GM19372 (cell line): ENCODE data around the gene OSBP2.
"Not testable (repeated sequence)": the region's sequence is repeated elsewhere in the genome, so short reads cannot be mapped to it uniquely, and the experiment has no call there.

Source experiments
- ATAC-seq: cut with Tn5 transposase; IDR thresholded peaks from one replicate; pipeline ENCODE4 v1.9.1; 2021; ENCODE audit warnings: mild to moderate bottlenecking, low read depth, moderate library complexity; ENCODE audit not compliant: unreplicated experiment

The OSBP2 gene

GRCh38 chr22:30717331-30717921, 22.8 kb downstream of the OSBP2 start:
- no peak for ATAC-seq

DNA sequence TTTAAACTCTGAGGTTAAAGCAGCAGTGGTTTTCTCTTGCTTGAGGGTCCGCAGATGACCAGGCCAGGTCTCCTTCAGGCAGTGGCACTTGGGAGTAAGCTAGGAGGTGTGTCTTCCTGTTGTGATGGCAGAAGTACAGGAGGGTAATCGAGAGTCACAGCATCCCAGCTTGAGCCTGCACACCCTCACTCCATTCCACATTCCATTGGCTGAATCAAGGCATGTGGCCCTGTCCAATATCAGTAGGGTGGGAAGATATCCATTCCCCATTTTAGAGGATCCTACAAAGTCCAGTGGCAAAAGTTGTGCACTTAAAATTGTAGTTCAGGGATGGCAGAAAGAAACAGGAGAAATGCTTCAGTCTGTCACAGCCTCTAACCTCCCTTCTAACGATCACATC, 23.3 kb downstream of the OSBP2 start:
- ATAC-seq, result no peak

DNA sequence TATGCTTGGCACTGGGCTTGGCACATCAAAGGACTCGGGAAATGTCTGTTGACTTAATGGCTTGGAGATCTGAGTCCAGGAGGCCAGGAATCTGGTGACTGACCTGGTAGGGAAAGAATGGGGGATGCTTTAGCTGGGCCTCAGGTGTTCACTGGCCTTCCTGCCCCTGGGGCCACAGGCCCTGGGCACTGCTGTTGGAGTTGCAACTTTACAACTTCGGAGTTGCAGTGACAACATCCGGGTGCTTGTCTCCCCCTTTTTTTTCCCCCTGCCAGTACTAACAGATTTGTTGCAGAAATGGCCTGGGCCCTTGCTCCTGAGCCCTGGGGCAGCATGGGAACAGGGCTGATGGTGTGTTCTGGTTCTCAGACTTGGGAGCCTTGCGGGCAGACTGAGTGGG, 23.8 kb downstream of the OSBP2 start:
- ATAC-seq, result no peak

DNA sequence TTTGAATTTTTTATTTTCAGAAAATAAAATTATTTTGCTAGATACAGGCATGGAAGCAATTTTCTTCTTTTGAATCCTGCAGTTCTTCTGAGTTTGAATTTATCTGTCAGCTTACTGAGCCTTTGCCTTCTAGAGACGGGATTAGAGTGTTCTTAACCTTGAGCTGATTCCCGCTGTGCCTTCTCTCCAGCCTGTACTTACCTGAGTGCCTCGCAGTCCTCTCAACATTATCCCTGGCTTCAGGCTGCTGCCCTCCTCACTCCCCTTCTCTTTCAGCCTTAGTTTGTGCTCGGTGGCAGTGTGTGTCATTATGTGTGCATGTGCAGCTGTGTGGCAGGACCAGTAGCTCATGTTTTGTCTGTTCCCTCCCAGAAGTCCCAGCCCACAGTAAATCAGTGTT, 24.3 kb downstream of the OSBP2 start:
- no peak for ATAC-seq

- no peak for ATAC-seq
Observed at GRCh38 chr22:30720263-30720837, 25.7 kb downstream of the OSBP2 start.

DNA sequence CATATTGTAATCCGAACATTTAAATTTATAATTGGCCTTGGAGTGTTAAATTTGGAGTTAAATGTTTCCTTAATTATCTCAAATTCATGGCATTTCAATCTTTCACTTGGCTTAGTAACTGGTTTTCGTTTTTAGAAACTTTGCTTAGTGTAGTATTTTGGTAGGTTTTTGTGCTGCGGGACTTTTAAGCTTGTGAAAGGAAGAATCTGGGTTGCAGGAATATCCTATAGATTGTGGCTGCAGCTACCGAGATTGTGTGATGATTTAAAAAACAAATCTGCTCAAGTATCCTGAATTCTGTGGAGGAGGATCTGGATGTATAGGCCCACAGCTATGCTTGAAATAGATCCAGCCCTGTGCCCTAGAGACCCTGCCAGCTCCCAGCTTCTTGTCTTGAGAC, 27.1 kb downstream of the OSBP2 start:
- no peak for ATAC-seq

GRCh38 chr22:30728826-30729225, 34.2 kb downstream of the OSBP2 start:
- no peak for ATAC-seq

DNA sequence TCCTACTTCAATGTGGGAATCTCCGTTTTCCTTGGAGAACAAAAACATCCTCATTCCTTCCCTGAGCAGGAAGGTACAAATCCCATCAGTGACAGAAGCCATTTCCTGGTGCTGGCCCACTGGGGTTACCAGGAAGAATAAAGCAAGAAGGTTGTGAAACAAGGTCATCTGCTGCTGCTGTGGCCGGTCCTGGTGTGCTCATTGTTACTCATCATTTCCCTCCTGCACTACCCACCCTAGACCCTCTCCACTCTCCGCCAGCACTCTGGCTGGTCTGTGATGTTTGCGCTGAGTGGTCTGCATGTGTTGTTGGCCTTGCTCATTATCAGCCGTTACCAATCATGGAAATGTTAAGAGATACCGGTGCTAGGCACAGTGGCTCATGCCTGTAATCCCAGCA, 37.0 kb downstream of the OSBP2 start:
- no peak for ATAC-seq

DNA sequence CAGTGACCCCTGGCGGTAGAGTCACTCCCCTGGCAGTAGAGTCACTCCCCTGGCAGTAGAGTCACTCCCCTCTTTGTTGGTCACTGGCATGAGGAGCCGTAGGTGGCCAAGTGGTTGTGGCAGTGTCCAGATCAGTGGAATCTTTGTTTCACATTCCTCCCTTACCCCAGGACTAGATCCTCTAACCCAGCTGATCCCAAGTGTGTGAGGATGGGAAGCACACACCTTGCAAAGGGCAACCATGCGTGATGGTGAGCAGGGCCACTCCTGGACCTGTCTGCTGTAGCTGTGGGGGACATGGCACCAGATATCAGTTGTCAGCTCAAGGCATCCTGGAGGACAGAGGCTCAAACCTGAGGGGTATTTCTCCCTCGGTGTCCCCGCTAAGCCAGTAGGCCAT, 37.8 kb downstream of the OSBP2 start:
- ATAC-seq, result no peak

- no peak for ATAC-seq
Observed at GRCh38 chr22:30733181-30733631, 38.5 kb downstream of the OSBP2 start.

DNA sequence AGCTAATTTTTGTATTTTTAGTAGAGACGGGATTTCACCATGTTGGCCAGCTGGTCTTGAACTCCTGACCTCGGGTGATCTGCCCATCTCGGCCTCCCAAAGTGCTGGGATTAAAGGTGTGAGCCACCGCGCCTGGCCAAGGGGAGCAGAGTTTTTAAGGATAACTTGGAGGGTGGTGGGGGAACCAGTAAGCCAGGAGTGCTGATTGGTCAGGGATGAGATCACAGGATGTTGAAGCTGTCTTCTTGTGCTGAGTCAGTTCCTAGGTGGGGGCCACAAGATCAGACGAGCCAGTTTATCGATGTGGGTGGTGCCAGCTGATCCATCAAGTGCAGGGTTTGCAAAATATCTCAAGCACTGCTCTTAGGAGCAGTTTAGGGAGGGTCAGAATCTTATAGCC, 45.3 kb downstream of the OSBP2 start:
- ATAC-seq, result not testable (repeated sequence)

- ATAC-seq, result not testable (repeated sequence)
Observed at GRCh38 chr22:30740511-30740910, 45.8 kb downstream of the OSBP2 start.

DNA sequence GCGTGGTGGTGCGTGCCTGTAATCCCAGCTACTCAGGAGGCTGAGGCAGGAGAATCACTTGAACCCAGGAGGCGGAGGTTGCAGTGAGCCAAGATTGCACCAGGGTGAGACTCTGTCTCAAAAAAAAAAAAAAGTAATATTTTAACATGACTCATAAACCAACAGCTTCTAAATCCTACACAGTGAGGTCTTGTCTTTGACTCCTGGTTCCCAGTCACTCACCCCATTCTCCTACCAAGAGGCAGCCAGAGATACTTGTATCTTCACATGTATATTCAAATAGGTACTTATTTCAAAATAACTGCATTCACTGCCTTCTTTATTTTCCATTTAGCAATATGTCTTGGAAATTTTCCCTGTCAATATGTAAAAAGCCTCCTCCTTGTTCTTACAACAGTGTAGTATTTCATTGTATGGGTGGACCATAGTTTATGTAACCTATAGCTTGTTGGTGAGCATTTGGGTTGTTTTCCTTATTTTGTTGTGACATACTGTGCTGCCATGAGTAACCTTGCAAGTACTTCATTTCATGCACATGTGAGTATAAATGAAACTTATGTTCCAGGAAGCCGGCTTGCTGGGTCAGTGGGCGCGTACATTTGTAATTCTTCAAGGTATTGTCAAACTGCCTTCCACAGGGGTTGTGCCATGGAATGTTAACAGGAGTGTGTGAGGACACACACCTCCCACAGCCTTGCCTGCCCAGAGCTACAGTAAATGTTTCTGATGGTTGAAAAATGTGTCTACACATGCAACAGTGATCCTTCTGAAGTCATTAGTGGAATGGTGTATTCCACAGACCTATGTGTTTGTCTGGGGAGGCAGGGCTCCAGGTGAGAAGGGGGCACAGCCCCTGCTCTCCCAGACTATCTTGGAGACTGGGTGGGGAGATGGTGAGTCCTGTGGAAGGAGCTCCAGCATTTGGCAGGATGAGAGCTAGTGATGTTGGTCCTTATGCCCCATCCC, 47.9 kb downstream of the OSBP2 start:
- no peak for ATAC-seq

DNA sequence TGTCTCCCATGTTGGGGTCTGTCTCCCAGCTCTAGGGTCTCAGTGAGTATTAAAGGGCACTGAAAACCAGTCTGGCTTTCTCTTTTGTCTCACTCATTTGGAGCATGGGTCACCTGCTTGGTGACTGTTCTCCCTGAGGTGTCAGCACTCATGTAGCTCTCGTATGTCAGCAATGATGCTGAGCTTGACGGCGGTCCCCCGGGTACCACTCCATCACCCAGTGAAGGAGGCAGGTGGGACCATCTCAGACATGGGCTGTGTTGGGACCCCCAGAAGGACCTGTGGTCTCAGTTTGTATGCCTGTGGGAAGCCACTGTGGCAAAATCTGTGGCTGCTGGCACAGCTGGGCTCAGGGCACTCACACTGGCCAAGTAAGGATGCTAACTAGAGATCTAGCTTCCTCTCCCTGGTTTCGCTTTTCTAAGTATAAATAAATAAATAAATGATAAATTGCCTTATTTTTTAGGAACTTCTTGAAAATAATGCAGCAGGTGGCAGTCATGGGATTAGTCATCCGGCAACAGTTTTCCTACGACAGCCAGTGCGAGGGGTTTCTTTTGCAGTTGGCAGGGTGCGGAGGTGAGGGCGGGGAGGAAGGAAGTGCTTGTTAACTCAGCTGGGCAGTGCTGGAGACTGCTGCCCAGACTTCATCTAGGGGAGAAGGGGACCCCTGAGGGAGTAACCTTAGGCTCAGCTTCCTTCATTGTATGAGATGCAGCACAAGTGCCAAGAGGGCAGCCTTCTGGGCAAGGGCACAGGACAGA, 48.8 kb downstream of the OSBP2 start:
- no peak for ATAC-seq

DNA sequence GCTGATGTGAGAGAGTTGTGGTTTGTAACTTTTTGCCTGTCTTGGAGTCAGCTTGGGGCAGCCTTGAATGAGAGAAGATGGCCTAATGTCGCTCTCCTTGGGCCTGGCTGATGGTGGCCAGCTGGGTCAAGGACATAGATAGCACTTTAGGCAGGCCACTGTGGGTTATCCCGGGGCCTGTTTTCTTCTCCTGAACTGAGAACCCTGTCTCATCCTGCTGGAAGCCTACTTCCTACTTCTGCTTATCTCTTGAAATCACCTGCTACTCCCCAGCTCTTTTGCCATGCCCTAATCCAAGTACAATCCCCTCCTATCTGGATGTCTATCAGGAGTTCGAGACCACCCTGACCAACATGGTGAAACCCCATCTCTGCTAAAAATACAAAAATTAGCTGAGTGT, 49.5 kb downstream of the OSBP2 start:
- no peak for ATAC-seq

DNA sequence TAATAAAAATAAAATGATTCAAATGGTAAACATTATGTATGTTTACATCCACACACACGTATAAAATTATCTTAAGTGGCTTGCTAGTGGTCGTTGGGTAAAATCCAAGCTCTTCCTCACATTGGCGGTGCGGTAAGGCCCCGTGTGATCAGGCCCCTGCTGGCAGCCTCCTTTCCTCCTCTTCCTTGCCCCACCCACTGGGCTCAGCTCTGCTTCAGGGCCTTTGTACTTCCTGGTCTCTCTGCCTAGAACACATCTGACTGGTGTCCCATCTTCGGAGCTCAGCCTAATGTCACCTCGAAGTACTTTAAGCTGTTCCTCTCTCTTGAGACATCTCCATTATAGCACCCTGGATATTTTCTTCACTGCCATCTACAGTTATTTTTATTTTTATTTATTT, 52.8 kb downstream of the OSBP2 start:
- ATAC-seq, result no peak

- ATAC-seq, result no peak
Observed at GRCh38 chr22:30749272-30749671, 54.6 kb downstream of the OSBP2 start.

DNA sequence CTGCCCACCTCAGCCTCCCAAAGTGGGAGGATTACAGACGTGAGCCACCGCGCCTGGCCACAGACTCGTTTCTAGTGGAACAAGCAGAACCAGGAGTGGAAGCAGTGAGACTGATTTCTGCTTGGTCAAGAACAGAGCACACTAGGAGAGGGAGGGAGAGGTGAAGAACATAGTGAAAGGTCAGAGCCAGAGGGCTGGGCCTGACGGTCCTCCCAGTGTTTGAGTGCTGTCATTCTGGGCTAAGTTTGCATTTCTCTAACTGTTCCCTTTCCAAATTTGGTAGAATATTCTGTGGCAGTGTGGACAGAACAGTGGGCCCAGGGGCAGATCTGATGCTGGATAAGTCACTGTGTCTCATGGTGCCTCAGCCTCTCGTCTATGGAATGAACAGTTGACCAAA, 55.2 kb downstream of the OSBP2 start:
- ATAC-seq, result no peak

DNA sequence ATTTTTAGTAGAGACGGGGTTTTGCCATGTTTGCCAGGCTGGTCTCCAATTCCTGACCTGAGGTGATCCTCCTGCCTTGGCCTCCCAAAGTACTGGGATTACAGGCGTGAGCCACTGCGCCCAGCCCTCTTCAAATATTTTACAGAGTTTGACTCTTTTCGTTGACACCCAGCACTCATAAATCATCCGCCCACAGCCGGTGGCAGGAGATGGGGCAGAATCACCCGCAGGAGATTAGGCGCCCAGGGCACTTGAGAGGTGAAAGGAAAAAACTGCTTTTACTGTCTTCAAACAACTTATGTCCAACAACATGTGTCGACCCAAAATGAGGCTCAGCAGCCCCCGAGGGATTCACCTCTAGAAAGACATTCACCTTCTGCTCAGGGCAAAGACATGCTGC, 56.9 kb downstream of the OSBP2 start:
- ATAC-seq, result no peak

DNA sequence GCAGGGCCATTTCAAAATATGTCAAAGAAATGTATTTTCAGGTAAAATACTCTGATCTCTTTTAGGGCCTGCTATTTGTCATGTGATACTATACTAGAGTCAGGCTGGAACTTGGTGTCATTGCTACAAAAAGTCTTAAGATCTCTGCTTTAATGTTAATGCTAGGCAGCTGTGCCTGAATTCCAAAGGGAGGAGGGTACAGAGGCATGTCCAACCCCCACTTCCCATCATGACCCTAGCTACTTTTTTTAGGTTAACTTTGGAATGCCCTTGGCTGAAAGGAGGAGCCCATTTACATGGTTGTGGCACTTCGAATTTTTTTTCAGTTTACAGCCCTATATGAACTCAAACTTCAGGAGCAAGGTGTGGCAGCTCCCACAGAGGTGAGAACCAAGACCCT, 58.1 kb downstream of the OSBP2 start:
- no peak for ATAC-seq

- ATAC-seq, result no peak
Observed at GRCh38 chr22:30753701-30754100, 59.0 kb downstream of the OSBP2 start.
